Adrenal gland (tissue), 5 donors: ENCODE results near the gene SAAL1.

Source experiments
- POLR2A ChIP-seq, 2 donors: fragments of 450-650 bp; IDR thresholded peaks; one replicate each; pipeline ENCODE4 v1.6.1; 2017; ENCODE audit warnings: antibody characterized with exemption in 2 of 2, mild to moderate bottlenecking in 2 of 2, moderate library complexity in 1 of 2
- TF ChIP-seq, protein P1 (sequence below), 6 experiments: fragments of 450-650 bp in 4 of 6; fragments of 200-600 bp in 2 of 6; sonication (generic) in 1 of 6; IDR thresholded peaks; 1 replicate in 5 of 6; 2 replicates in 1 of 6; pipeline versions ENCODE4 v1.5.1 to v1.8.0; 2016 to 2021; ENCODE audit warnings: antibody characterized with exemption in 6 of 6, mild to moderate bottlenecking in 2 of 6, moderate library complexity in 1 of 6
- donor health status: DM: no; HTN: no; CAD: no.

DNA sequence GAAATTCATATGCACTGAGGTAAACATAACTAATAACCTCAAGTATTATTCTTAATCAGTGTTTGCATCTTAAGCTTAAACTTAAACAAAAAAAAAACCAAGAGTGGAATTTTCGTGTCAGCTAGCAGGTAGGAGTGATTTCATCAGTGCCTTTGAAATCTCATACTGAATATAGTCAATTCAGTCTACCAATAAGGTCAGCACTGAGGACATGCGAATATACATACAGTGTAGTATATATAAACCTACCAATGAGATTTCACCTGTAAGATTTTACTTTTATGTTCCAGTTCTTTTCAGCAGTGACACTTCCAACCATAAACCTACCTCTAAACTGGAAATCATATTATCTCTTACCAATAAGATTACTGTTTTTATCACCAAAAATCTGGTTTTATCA is 27.0 kb downstream of the SAAL1 start:
- TF ChIP-seq, protein P1, sequence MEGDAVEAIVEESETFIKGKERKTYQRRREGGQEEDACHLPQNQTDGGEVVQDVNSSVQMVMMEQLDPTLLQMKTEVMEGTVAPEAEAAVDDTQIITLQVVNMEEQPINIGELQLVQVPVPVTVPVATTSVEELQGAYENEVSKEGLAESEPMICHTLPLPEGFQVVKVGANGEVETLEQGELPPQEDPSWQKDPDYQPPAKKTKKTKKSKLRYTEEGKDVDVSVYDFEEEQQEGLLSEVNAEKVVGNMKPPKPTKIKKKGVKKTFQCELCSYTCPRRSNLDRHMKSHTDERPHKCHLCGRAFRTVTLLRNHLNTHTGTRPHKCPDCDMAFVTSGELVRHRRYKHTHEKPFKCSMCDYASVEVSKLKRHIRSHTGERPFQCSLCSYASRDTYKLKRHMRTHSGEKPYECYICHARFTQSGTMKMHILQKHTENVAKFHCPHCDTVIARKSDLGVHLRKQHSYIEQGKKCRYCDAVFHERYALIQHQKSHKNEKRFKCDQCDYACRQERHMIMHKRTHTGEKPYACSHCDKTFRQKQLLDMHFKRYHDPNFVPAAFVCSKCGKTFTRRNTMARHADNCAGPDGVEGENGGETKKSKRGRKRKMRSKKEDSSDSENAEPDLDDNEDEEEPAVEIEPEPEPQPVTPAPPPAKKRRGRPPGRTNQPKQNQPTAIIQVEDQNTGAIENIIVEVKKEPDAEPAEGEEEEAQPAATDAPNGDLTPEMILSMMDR (IDR thresholded peaks at IDR 0.05) = no peak
- no peak for TF ChIP-seq POLR2A (IDR thresholded peaks at IDR 0.05)
